Smooth muscle cell (in vitro differentiated cells): ENCODE results near the gene KRR1. TPM values are rescaled to one million over a fixed set of nuclear protein-coding genes. Genes with fewer than 3 reads are reported as not detected.
A peak's percentile ranks its signal among the peaks of the same experiment; 100 is the strongest.
"Not testable (repeated sequence)": the region's sequence is repeated elsewhere in the genome, so short reads cannot be mapped to it uniquely, and the experiment has no call there.

Source experiments
- DNase-seq: peaks from one replicate; lab custom pipeline; 2025; ENCODE audit not compliant: unreplicated experiment; lab: John Stamatoyannopoulos, UW
- H2AFZ ChIP-seq: fragments of 200-600 bp; sonication (generic); 2 replicates; pipeline ENCODE4 v1.6.0; 2016; ENCODE audit warnings: antibody characterized with exemption, low read depth, mild to moderate bottlenecking
- H3F3A ChIP-seq: fragments of 200-600 bp; sonication (generic); 2 replicates; pipeline ENCODE4 v1.6.0; 2017; ENCODE audit warnings: antibody characterized with exemption, low read depth
- H3K27ac ChIP-seq: fragments of 200-600 bp; sonication (generic); 2 replicates; pipeline ENCODE4 v1.5.1; 2016; ENCODE audit warnings: low read depth, mild to moderate bottlenecking
- H3K27me3 ChIP-seq: fragments of 200-600 bp; sonication (generic); 2 replicates; pipeline ENCODE4 v1.6.1; 2016; ENCODE audit warnings: low read depth, mild to moderate bottlenecking
- H3K36me3 ChIP-seq: fragments of 200-600 bp; sonication (generic); 2 replicates; pipeline ENCODE4 v1.5.1; 2016; ENCODE audit warnings: low read depth
- H3K4me1 ChIP-seq: fragments of 200-600 bp; sonication (generic); 2 replicates; pipeline ENCODE4 v1.5.1; 2016; ENCODE audit warnings: low read depth
- H3K4me2 ChIP-seq: fragments of 200-600 bp; sonication (generic); 2 replicates; pipeline ENCODE4 v1.6.0; 2016; ENCODE audit warnings: mild to moderate bottlenecking
- H3K4me3 ChIP-seq: fragments of 200-600 bp; sonication (generic); 2 replicates; pipeline ENCODE4 v1.5.1; 2016; ENCODE audit warnings: mild to moderate bottlenecking
- H3K79me2 ChIP-seq: fragments of 200-600 bp; sonication (generic); 2 replicates; pipeline ENCODE4 v1.6.0; 2016; ENCODE audit warnings: low read depth, mild to moderate bottlenecking
- H3K9ac ChIP-seq: fragments of 200-600 bp; sonication (generic); 2 replicates; pipeline ENCODE4 v1.6.0; 2016; ENCODE audit warnings: low read depth
- H3K9me3 ChIP-seq: fragments of 200-600 bp; sonication (generic); replicated peaks from 2 replicates; pipeline ENCODE4 v1.5.1; 2016; ENCODE audit warnings: low read depth
- H4K20me1 ChIP-seq: fragments of 200-600 bp; sonication (generic); 2 replicates; pipeline ENCODE4 v1.6.0; 2016; ENCODE audit warnings: low read depth
- WGBS: methylation state at CpG from one replicate; pipeline ENCODE4 v1.1.7; 2016; ENCODE audit warnings: low lambda C conversion rate; 5-methylcytosine and 5-hydroxymethylcytosine counted together
- polyA plus RNA-seq: library from polyadenylated mRNA; unstranded; fragments of >200 nt; fragmentation: Nextera tagmentation; extraction: Ambion mirVana; gene quantifications from 2 replicates; pipeline ENCODE4 v1.2.1, GENCODE V29; 2016
- total RNA-seq: library from RNA; depleted of rRNA; stranded (reverse); fragments of >200 nt; gene quantifications from 2 replicates; pipeline ENCODE4 v1.2.3, GENCODE V29; 2014
- TF ChIP-seq, protein P1 (sequence below): fragments of 200-600 bp; sonication (generic); IDR thresholded peaks from 2 replicates; pipeline ENCODE4 v1.5.1; 2017; ENCODE audit warnings: borderline replicate concordance, mild to moderate bottlenecking, antibody characterized with exemption; ENCODE audit not compliant: insufficient read depth, poor library complexity, severe bottlenecking

KRR1 gene
- total and polyA plus RNA-seq, 2 experiments from 2014 or later = 26.2 to 48.9 TPM

DNA sequence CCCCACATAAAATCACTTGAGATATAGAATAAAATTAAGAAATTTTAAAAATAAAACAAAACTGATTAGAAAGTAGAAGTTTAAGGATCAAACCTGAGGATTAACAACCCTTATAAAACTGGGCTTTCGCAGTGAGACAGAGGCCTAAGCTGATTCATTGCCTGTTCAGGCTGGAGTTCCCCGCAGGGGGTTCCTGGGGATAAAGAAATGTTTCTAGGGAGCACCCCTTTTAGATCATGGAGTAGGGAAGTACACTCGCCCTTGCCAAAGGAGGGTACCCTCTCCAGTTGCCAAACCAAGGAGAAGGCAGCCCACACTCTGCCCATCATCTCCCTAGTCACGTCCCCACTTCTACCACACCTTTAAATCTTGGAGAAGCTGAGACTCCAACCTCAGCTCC lies 24.1 kb downstream of the KRR1 start:
- H3K79me2 ChIP-seq = peaks cover 58% of the 10 kb centered on the region
- no peak overlapping the region for H3K4me3 ChIP-seq
- H4K20me1 ChIP-seq = peaks cover 17% of the 10 kb centered on the region
- H3F3A ChIP-seq = peaks cover 10% of the 10 kb centered on the region
- no peak overlapping the region for H3K9ac ChIP-seq
- peaks cover 4% of the 10 kb centered on the region for H3K36me3 ChIP-seq
- 88% methylated on average over 4 of the region's 4 CpGs for WGBS
- TF ChIP-seq, protein P1, sequence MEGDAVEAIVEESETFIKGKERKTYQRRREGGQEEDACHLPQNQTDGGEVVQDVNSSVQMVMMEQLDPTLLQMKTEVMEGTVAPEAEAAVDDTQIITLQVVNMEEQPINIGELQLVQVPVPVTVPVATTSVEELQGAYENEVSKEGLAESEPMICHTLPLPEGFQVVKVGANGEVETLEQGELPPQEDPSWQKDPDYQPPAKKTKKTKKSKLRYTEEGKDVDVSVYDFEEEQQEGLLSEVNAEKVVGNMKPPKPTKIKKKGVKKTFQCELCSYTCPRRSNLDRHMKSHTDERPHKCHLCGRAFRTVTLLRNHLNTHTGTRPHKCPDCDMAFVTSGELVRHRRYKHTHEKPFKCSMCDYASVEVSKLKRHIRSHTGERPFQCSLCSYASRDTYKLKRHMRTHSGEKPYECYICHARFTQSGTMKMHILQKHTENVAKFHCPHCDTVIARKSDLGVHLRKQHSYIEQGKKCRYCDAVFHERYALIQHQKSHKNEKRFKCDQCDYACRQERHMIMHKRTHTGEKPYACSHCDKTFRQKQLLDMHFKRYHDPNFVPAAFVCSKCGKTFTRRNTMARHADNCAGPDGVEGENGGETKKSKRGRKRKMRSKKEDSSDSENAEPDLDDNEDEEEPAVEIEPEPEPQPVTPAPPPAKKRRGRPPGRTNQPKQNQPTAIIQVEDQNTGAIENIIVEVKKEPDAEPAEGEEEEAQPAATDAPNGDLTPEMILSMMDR = no peak
- H3K27me3 ChIP-seq = no peaks in the 10 kb centered on the region
- H3K4me2 ChIP-seq = no peak overlapping the region
- DNase-seq = no peak
- H3K27ac ChIP-seq = peak overlapping the region; percentile 25
- peaks cover 29% of the 10 kb centered on the region for H3K4me1 ChIP-seq
- no peaks in the 10 kb centered on the region for H3K9me3 ChIP-seq
- H2AFZ ChIP-seq = no peak overlapping the region

GRCh38 chr12:75484450-75484849 lies 27.0 kb downstream of the KRR1 start:
- H3K36me3 ChIP-seq, H3K9ac ChIP-seq, DNase-seq, H3K27me3 ChIP-seq, H3F3A ChIP-seq, H3K9me3 ChIP-seq, H2AFZ ChIP-seq: not testable (repeated sequence)
- Histone ChIP-seq H3K4me3 (peak overlapping the region; percentile 15), H4K20me1 (peaks cover 13% of the 10 kb centered on the region), H3K4me2 (peak overlapping the region; percentile 88), H3K27ac (peak overlapping the region; percentile 92), H3K79me2 (peaks cover 62% of the 10 kb centered on the region), H3K4me1 (peaks cover 29% of the 10 kb centered on the region)
- 83% methylated on average over 2 of the region's 2 CpGs for WGBS

DNA sequence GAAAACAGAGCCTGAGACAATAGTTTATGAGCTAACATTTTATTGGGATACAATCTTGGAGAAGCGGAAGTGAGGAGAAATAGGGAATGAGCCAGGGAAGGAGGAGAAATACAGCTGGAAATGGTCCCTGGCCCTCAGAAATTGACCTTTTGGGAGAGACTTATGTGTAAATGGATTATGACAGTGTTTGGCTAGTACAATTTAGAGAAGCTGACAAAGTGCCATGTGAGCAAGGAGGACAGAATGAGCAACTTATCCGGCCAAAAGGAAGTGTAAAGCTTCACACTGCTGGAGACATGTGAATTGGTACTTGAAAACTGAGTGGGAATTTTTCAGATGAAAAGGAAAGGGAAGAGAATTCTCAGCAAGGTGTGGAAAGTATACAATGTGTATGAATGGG lies 28.0 kb downstream of the KRR1 start:
- peak overlapping the region; percentile 88 for H3K4me2 ChIP-seq
- H3K4me1 ChIP-seq = peaks cover 29% of the 10 kb centered on the region
- H2AFZ ChIP-seq = no peak overlapping the region
- TF ChIP-seq, protein P1 = no peak
- peaks cover 13% of the 10 kb centered on the region for H4K20me1 ChIP-seq
- H3K36me3 ChIP-seq = no peaks in the 10 kb centered on the region
- H3K79me2 ChIP-seq = peaks cover 62% of the 10 kb centered on the region
- no peaks in the 10 kb centered on the region for H3K9me3 ChIP-seq
- H3K27ac ChIP-seq = peak overlapping the region; percentile 92
- H3F3A ChIP-seq = peaks cover 19% of the 10 kb centered on the region
- peak overlapping the region; percentile 50 for H3K4me3 ChIP-seq
- no peaks in the 10 kb centered on the region for H3K27me3 ChIP-seq
- DNase-seq = no peak
- peak overlapping the region; percentile 80 for H3K9ac ChIP-seq
- 74% methylated on average over 2 of the region's 2 CpGs for WGBS

GRCh38 chr12:75482646-75483045 lies 28.8 kb downstream of the KRR1 start:
- no peak for DNase-seq
- Histone ChIP-seq H3K4me1 (peaks cover 29% of the 10 kb centered on the region), H3K79me2 (peaks cover 62% of the 10 kb centered on the region), H4K20me1 (peaks cover 10% of the 10 kb centered on the region), H3K36me3 (no peaks in the 10 kb centered on the region), H3K9ac (peak overlapping the region; percentile 80), H3K4me2 (peak overlapping the region; percentile 88), H2AFZ (no peak overlapping the region), H3K4me3 (peak overlapping the region; percentile 50), H3K27ac (peak overlapping the region; percentile 92), H3K9me3 (no peaks in the 10 kb centered on the region), H3K27me3 (no peaks in the 10 kb centered on the region), H3F3A (peaks cover 26% of the 10 kb centered on the region)
- TF ChIP-seq, protein P1 = no peak
- 39% methylated on average over 4 of the region's 4 CpGs for WGBS
